Vagina (tissue), 2 donors: ENCODE results near the gene ZFP91. TPM values are rescaled to one million over a fixed set of nuclear protein-coding genes. Genes with fewer than 3 reads are reported as not detected.
"Not testable (repeated sequence)": the region's sequence is repeated elsewhere in the genome, so short reads cannot be mapped to it uniquely, and the experiment has no call there.

Experiments
- DNase-seq, 2 donors: peaks; one replicate each; pipeline ENCODE4 v3.0.0-alpha.2; 2017; ENCODE audit errors: extremely low spot score in 2 of 2
- H3K27ac ChIP-seq: fragments of 200-600 bp; sonication (generic); one replicate; pipeline ENCODE4 v1.5.1; 2019
- H3K27me3 ChIP-seq: fragments of 200-600 bp; sonication (generic); one replicate; pipeline ENCODE4 v1.5.1; 2019
- H3K36me3 ChIP-seq, 2 donors: fragments of 200-600 bp; sonication (generic); one replicate each; pipeline ENCODE4 v1.5.1; 2017 to 2019
- H3K4me1 ChIP-seq: fragments of 200-600 bp; sonication (generic); one replicate; pipeline ENCODE4 v1.5.1; 2019
- H3K4me3 ChIP-seq, 2 donors: fragments of 200-600 bp; sonication (generic); 1 replicate in 1 of 2; 2 replicates in 1 of 2; pipeline ENCODE4 v1.5.1; 2016 to 2019
- H3K9me3 ChIP-seq: fragments of 200-600 bp; sonication (generic); one replicate; pipeline ENCODE4 v1.5.1; 2019
- POLR2A ChIP-seq, 2 donors: fragments of 450-650 bp; IDR thresholded peaks; one replicate each; pipeline ENCODE4 v1.6.1; 2017; ENCODE audit warnings: antibody characterized with exemption in 2 of 2, mild to moderate bottlenecking in 2 of 2, moderate library complexity in 2 of 2
- POLR2AphosphoS5 ChIP-seq, 2 donors: sonication (generic); formaldehyde crosslinking; IDR thresholded peaks; one replicate each; pipeline ENCODE4 v1.9.0; 2017; ENCODE audit warnings: antibody characterized with exemption in 2 of 2, mild to moderate bottlenecking in 2 of 2, low read depth in 1 of 2; ENCODE audit not compliant: insufficient read depth in 1 of 2
- intact Hi-C: fragments of 100-400 bp; cut with DNase I; formaldehyde crosslinking; loops from one replicate; pipeline ENCODE4 v1.15.1; 2023
- total RNA-seq: library from RNA; depleted of rRNA; stranded (reverse); fragments of >200 nt; gene quantifications from one replicate; pipeline ENCODE4 v1.2.3, GENCODE V29; 2016
- TF ChIP-seq, protein P1 (sequence below), 3 experiments: fragments of 450-650 bp in 2 of 3; fragments of 200-600 bp in 1 of 3; sonication (generic) in 1 of 3; IDR thresholded peaks; one replicate each; pipeline ENCODE4 v1.5.1; 2017 to 2019; ENCODE audit warnings: antibody characterized with exemption in 3 of 3, mild to moderate bottlenecking in 2 of 3, moderate library complexity in 2 of 3

ZFP91 gene
- total RNA-seq, 1 donor from 2014 or later: 35.4 TPM

DNA sequence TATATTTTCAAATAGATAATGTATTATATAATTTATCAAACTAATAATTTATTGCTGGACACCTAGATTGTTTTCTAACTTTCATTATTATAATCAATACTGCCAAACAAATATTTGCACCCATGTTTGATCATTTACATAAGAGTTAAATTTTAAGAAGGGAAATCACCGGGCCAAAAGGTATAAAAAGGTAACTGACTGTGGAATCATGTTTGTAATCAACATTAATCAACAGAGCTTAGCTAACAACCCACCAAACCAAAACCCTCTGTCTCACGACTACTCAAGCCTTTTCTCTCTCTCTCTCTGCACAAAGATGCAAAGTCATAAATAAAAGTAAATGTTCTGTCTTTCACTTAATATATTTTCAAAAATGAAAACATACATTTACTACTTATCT is 18.0 kb upstream of the ZFP91 start:
- DNase-seq: no peak
- Histone ChIP-seq H3K4me1 (no peaks in the 10 kb centered on the region), H3K27me3 (no peaks in the 10 kb centered on the region), H3K9me3 (no peaks in the 10 kb centered on the region), H3K4me3 (no peak overlapping the region), H3K36me3 (no peaks in the 10 kb centered on the region), H3K27ac (no peak overlapping the region)
- intact Hi-C loops: no loop called here
- TF ChIP-seq, protein P1, sequence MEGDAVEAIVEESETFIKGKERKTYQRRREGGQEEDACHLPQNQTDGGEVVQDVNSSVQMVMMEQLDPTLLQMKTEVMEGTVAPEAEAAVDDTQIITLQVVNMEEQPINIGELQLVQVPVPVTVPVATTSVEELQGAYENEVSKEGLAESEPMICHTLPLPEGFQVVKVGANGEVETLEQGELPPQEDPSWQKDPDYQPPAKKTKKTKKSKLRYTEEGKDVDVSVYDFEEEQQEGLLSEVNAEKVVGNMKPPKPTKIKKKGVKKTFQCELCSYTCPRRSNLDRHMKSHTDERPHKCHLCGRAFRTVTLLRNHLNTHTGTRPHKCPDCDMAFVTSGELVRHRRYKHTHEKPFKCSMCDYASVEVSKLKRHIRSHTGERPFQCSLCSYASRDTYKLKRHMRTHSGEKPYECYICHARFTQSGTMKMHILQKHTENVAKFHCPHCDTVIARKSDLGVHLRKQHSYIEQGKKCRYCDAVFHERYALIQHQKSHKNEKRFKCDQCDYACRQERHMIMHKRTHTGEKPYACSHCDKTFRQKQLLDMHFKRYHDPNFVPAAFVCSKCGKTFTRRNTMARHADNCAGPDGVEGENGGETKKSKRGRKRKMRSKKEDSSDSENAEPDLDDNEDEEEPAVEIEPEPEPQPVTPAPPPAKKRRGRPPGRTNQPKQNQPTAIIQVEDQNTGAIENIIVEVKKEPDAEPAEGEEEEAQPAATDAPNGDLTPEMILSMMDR (IDR thresholded peaks at IDR 0.05): no peak
- TF ChIP-seq POLR2A (IDR thresholded peaks at IDR 0.05) (no peak), POLR2AphosphoS5 (IDR thresholded peaks at IDR 0.05; ENCODE audit: insufficient read depth in 1 of 2, low read depth in 1 of 2) (no peak)

DNA sequence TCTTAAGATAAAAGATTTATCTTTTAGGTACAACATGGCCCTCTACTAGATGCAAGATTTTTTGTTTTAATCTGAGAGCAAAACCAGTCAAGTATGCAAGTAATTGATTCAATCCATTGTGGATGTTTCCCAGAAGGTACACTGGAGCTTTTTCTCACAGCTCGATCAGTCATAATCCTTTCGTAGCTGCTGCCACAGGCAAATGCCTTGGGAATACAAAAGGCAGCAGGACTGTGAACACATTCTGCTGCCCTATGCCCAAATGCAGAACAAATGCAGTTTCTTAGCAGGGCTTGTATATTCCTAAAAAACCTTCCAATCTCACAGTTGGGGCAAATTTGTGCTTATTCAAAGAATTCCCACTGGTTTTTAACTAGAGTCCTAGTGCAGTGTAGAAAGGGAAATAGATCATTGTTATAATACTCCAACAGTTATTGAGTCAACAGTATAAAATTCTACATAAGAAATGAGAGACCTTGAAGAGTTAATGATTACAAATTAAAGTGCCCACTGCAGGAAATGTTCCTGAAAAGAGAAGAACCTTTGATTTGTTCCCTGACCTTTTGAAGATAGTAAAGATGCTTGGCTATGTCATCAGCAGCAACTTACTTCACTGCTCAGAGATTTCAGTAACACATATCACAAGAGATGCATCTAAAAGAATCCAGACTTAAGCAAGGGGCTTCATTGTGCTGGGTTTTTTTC is 17.3 kb upstream of the ZFP91 start:
- Histone ChIP-seq H3K4me3 (no peak overlapping the region), H3K9me3 (no peaks in the 10 kb centered on the region), H3K4me1 (no peaks in the 10 kb centered on the region), H3K36me3 (no peaks in the 10 kb centered on the region), H3K27me3 (no peaks in the 10 kb centered on the region), H3K27ac (no peak overlapping the region)
- intact Hi-C loops: no loop called here
- TF ChIP-seq POLR2AphosphoS5 (IDR thresholded peaks at IDR 0.05; ENCODE audit: insufficient read depth in 1 of 2, low read depth in 1 of 2): no peak
- no peak for TF ChIP-seq POLR2A (IDR thresholded peaks at IDR 0.05)
- TF ChIP-seq, protein P1 (IDR thresholded peaks at IDR 0.05): no peak
- DNase-seq: no peak

DNA sequence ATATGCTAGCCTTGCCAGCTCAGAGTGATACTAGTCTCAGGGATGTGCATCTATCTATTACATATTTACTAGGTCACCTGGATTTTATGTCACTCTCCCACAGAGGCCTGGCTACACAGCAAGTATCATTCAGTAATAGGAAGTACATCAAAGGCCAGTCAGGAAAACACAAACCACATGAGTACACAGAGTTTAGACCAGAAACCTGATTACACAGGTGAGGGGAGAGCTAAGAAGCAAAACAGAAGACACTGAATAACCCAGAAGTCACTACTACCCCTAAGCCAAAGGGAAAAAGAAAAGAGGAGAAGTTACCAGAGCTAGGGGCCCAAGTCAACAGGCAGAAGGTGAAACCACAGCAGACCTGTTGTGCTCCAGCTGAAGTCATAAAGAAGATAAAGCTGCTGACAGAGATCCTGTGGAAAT is 16.5 kb upstream of the ZFP91 start:
- Histone ChIP-seq H3K36me3 (no peaks in the 10 kb centered on the region), H3K9me3 (no peaks in the 10 kb centered on the region), H3K4me1 (no peaks in the 10 kb centered on the region), H3K4me3 (no peak overlapping the region), H3K27ac (no peak overlapping the region), H3K27me3 (no peaks in the 10 kb centered on the region)
- intact Hi-C loops: no loop called here
- no peak for DNase-seq
- TF ChIP-seq POLR2AphosphoS5 (IDR thresholded peaks at IDR 0.05; ENCODE audit: insufficient read depth in 1 of 2, low read depth in 1 of 2): no peak
- TF ChIP-seq, protein P1 (IDR thresholded peaks at IDR 0.05): no peak

DNA sequence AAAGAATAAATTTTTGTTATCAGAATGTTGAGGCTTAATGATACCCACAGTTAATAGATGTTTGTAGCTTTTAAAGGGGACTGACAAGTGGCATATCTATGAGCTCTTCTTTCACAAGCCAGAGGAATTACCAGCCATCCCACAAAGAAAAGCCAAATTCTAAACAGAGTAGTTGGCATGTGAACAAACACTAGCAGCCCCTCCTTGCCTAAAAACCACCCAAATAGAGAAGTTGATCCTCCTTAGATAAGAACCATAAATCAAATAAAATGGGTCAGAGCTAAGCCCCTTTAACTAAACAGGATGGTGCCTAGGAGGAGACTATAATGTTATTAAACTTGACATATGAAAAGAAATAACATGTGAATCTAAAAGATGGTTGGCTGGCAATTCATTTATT is 14.6 kb upstream of the ZFP91 start:
- Histone ChIP-seq H3K4me3 (no peak overlapping the region), H3K27me3 (no peaks in the 10 kb centered on the region), H3K27ac (no peak overlapping the region), H3K36me3 (peaks cover 0 to 10% of the 10 kb centered on the region in 2 donors), H3K9me3 (no peaks in the 10 kb centered on the region), H3K4me1 (no peaks in the 10 kb centered on the region)
- TF ChIP-seq POLR2A (IDR thresholded peaks at IDR 0.05) (no peak), POLR2AphosphoS5 (IDR thresholded peaks at IDR 0.05; ENCODE audit: insufficient read depth in 1 of 2, low read depth in 1 of 2) (no peak)
- TF ChIP-seq, protein P1 (IDR thresholded peaks at IDR 0.05): no peak
- intact Hi-C loops: no loop called here
- no peak for DNase-seq

DNA sequence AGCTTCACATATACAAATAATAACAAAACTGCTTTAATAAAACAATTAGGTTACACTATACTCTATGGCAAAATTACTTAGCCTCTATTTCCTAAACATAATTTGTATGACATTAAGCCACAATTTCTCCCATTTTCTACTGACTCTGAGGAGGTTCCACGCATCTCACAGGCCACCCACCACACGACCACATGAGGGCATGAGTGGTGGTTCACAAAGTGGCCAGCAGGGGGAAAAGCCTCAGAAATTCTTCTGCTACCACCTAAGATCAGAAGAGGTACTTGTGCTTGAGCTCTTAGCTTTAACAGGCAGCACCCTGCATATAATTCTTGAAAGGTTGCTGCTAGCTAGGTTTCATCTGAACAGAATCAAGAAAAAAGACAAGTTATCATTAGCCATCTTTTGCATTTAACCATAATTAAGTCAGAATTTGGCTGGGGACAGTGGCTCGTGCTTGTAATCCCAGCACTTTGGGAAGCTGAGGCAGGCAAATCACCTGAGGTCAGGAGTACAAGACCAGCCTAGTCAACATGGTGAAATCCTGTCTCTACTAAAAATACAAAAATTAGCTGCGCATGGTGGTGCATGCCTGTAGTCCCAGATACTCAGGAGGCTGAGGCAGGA is 10.9 kb upstream of the ZFP91 start:
- Histone ChIP-seq H3K9me3 (no peaks in the 10 kb centered on the region), H3K4me3 (no peak overlapping the region), H3K36me3 (peaks cover 0 to 10% of the 10 kb centered on the region in 2 donors), H3K4me1 (peaks cover 4% of the 10 kb centered on the region), H3K27ac (no peak overlapping the region), H3K27me3 (no peaks in the 10 kb centered on the region)
- intact Hi-C loops: no loop called here
- TF ChIP-seq, protein P1 (IDR thresholded peaks at IDR 0.05): peak in 2 of 3 experiments; percentile 41 to 48
- TF ChIP-seq POLR2A (IDR thresholded peaks at IDR 0.05): no peak
- DNase-seq: no peak

DNA sequence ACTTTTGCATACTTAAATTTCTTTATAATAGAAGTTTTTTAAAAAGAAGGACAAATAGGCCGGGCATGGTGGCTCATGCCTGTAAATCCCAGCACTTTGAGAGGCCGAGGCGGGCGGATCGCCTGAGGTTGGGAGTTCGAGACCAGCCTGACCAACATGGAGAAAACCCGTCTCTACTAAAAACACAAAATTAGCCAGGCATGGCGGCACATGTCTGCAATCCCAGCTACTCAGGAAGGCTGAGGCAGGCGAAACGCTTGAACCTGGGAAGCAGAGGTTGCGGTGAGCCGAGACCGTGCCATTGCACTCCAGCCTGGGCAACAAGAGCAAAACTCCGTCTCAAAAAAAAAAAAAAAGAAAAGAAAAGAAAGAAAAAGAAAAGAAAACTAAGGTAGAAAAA is 6.0 kb upstream of the ZFP91 start:
- peak overlapping the region; percentile 70 for H3K27ac ChIP-seq
- intact Hi-C loops, H3K27me3 ChIP-seq, H3K4me3 ChIP-seq, H3K9me3 ChIP-seq, DNase-seq: not testable (repeated sequence)
- peaks cover 49% of the 10 kb centered on the region for H3K4me1 ChIP-seq
- H3K36me3 ChIP-seq: peaks cover 0 to 10% of the 10 kb centered on the region in 2 donors
